Measurements from ENCODE around the gene MS4A4A. TPM values are rescaled to one million over a fixed set of nuclear protein-coding genes. Genes with fewer than 3 reads are reported as not detected.

MS4A4A gene
- total and polyA plus RNA-seq, 2 experiments from 2014 or later, result 0.48 to 5.3 TPM

GRCh38 chr11:60318726-60319125, 38.3 kb downstream of the MS4A4A start:
- no peak overlapping the region for H3K4me2 ChIP-seq
- no peaks in the 10 kb centered on the region for H3K9me3 ChIP-seq (ENCODE audit: low read depth)
- no peak overlapping the region for H3K27ac ChIP-seq
- no peaks in the 10 kb centered on the region for H3K36me3 ChIP-seq (replicated peaks; ENCODE audit: insufficient read depth, low read depth)
- no peak for DNase-seq (ENCODE audit: low spot score)
- H4K20me1 ChIP-seq (ENCODE audit: insufficient read depth, poor library complexity, severe bottlenecking), result no peaks in the 10 kb centered on the region
- H3K27me3 ChIP-seq, result no peaks in the 10 kb centered on the region
- no peak for TF ChIP-seq EZH2 (IDR thresholded peaks at IDR 0.05; ENCODE audit: borderline replicate concordance)
- TF ChIP-seq CTCF (IDR thresholded peaks at IDR 0.05; ENCODE audit: poor library complexity), result no peak
- TF ChIP-seq EZH2phosphoT487 (IDR thresholded peaks at IDR 0.05; ENCODE audit: low read depth, severe bottlenecking, unreplicated experiment), result no peak
- 66% methylated on average over 2 of the region's 2 CpGs for WGBS (ENCODE audit: low lambda C conversion rate, missing lambda C conversion rate)
- H3K4me3 ChIP-seq, result no peak overlapping the region
- H3K4me1 ChIP-seq (ENCODE audit: insufficient read depth), result no peaks in the 10 kb centered on the region
- H3K79me2 ChIP-seq, result no peaks in the 10 kb centered on the region
- H3K9me2 ChIP-seq (replicated peaks; ENCODE audit: insufficient read depth), result no peaks in the 10 kb centered on the region
- H2AFZ ChIP-seq, result no peak overlapping the region

GRCh38 chr11:60321051-60321450, 40.6 kb downstream of the MS4A4A start:
- H3K27ac ChIP-seq, result no peak overlapping the region
- TF ChIP-seq CTCF (IDR thresholded peaks at IDR 0.05; ENCODE audit: poor library complexity) (no peak), EZH2 (IDR thresholded peaks at IDR 0.05; ENCODE audit: borderline replicate concordance) (no peak), EZH2phosphoT487 (IDR thresholded peaks at IDR 0.05; ENCODE audit: low read depth, severe bottlenecking, unreplicated experiment) (no peak)
- H3K4me2 ChIP-seq, result no peak overlapping the region
- no peak overlapping the region for H2AFZ ChIP-seq
- no peaks in the 10 kb centered on the region for H3K4me1 ChIP-seq (ENCODE audit: insufficient read depth)
- H4K20me1 ChIP-seq (ENCODE audit: insufficient read depth, poor library complexity, severe bottlenecking), result no peaks in the 10 kb centered on the region
- no peak for DNase-seq (ENCODE audit: low spot score)
- no peaks in the 10 kb centered on the region for H3K9me3 ChIP-seq (ENCODE audit: low read depth)
- no peak overlapping the region for H3K4me3 ChIP-seq
- no peaks in the 10 kb centered on the region for H3K79me2 ChIP-seq
- no peaks in the 10 kb centered on the region for H3K27me3 ChIP-seq
- H3K36me3 ChIP-seq (replicated peaks; ENCODE audit: insufficient read depth, low read depth), result no peaks in the 10 kb centered on the region
- H3K9me2 ChIP-seq (replicated peaks; ENCODE audit: insufficient read depth), result no peaks in the 10 kb centered on the region

- WGBS (ENCODE audit: low lambda C conversion rate, missing lambda C conversion rate), result 52% methylated on average over 1 of the region's 1 CpG
Observed at GRCh38 chr11:60326955-60327354, 46.5 kb downstream of the MS4A4A start, which contains the start of gene MS4A6E. MS4A6E (plus strand) TSS chr11:60327255; CDS start chr11:60334896, 7,641 bp downstream.

More at GRCh38 chr11:60326955-60327354, 46.5 kb downstream of the MS4A4A start, which contains the start of gene MS4A6E:
- Histone ChIP-seq H3K79me2 (no peaks in the 10 kb centered on the region), H2AFZ (no peak within 1 kb of the TSS), H3K9me2 (replicated peaks; ENCODE audit: insufficient read depth) (no peaks in the 10 kb centered on the region), H3K4me2 (no peak within 1 kb of the TSS), H3K4me3 (no peak within 1 kb of the TSS), H3K27ac (no peak within 1 kb of the TSS), H4K20me1 (ENCODE audit: insufficient read depth, poor library complexity, severe bottlenecking) (no peaks in the 10 kb centered on the region), H3K4me1 (ENCODE audit: insufficient read depth) (no peaks in the 10 kb centered on the region), H3K9me3 (ENCODE audit: low read depth) (no peaks in the 10 kb centered on the region), H3K27me3 (no peaks in the 10 kb centered on the region), H3K36me3 (replicated peaks; ENCODE audit: insufficient read depth, low read depth) (no peaks in the 10 kb centered on the region)
- no peak for TF ChIP-seq EZH2phosphoT487 (IDR thresholded peaks at IDR 0.05; ENCODE audit: low read depth, severe bottlenecking, unreplicated experiment)
- TF ChIP-seq EZH2 (IDR thresholded peaks at IDR 0.05; ENCODE audit: borderline replicate concordance), result no peak
- no peak for TF ChIP-seq CTCF (IDR thresholded peaks at IDR 0.05; ENCODE audit: poor library complexity)
- DNase-seq (ENCODE audit: low spot score), result no peak

All from hepatocyte (in vitro differentiated cells).